HepG2 (cell line): ENCODE data around the gene HMGN4. TPM values are rescaled to one million over a fixed set of nuclear protein-coding genes. Genes with fewer than 3 reads are reported as not detected.
A peak's percentile ranks its signal among the peaks of the same experiment; 100 is the strongest.

Experiments used
- GPBP1L1 ChIP-seq: sonication (generic); formaldehyde crosslinking; IDR thresholded peaks from 2 replicates; pipeline ENCODE4 v1.5.0; 2020; ENCODE audit warnings: mild to moderate bottlenecking, missing genetic modification reagents
- HNRNPUL1 ChIP-seq: fragments of 200-400 bp; formaldehyde crosslinking; IDR thresholded peaks from 2 replicates; pipeline ENCODE4 v1.6.1; 2017; ENCODE audit warnings: low read depth, mild to moderate bottlenecking, low read length, moderate library complexity
- KDM2A ChIP-seq: sonication (generic); formaldehyde crosslinking; IDR thresholded peaks from 2 replicates; pipeline ENCODE4 v1.4.0; 2020; ENCODE audit warnings: low read depth, missing genetic modification reagents, borderline replicate concordance
- KIAA2018 ChIP-seq: sonication (generic); formaldehyde crosslinking; IDR thresholded peaks from 2 replicates; pipeline ENCODE4 v1.5.0; 2020; ENCODE audit warnings: mild to moderate bottlenecking, missing genetic modification reagents, borderline replicate concordance
- MXD4 ChIP-seq: IDR thresholded peaks from 2 replicates; pipeline ENCODE4 v1.6.1; 2016; ENCODE audit warnings: mild to moderate bottlenecking, missing biosample characterization, missing genetic modification reagents
- PAWR ChIP-seq: sonication (generic); formaldehyde crosslinking; IDR thresholded peaks from 2 replicates; pipeline ENCODE4 v1.4.0; 2020; ENCODE audit warnings: missing genetic modification reagents, mild to moderate bottlenecking, borderline replicate concordance
- SALL1 ChIP-seq: sonication (generic); formaldehyde crosslinking; IDR thresholded peaks from 2 replicates; pipeline ENCODE4 v1.8.0; 2022; ENCODE audit warnings: mild to moderate bottlenecking, missing genetic modification reagents
- SP5 ChIP-seq: IDR thresholded peaks from 2 replicates; pipeline ENCODE4 v1.6.1; 2016; ENCODE audit warnings: low read depth, borderline replicate concordance
- ZNF12 ChIP-seq: sonication (generic); formaldehyde crosslinking; IDR thresholded peaks from 2 replicates; pipeline ENCODE4 v1.5.0; 2020; ENCODE audit warnings: missing genetic modification reagents
- ZNF232 ChIP-seq: sonication (generic); formaldehyde crosslinking; IDR thresholded peaks from 2 replicates; pipeline ENCODE4 v1.4.0; 2020; ENCODE audit warnings: missing genetic modification reagents, borderline replicate concordance
- ZNF496 ChIP-seq: sonication (generic); formaldehyde crosslinking; IDR thresholded peaks from 2 replicates; pipeline ENCODE4 v1.8.1; 2023; ENCODE audit warnings: mild to moderate bottlenecking, moderate library complexity, missing genetic modification reagents; ENCODE audit not compliant: insufficient replicate concordance
- polyA plus RNA-seq, 8 experiments: library from polyadenylated mRNA; depleted of rRNA in 3 of 8; stranded (reverse) in 7 of 8; unstranded in 1 of 8; fragments of >200 nt; fragmentation: Illumina TruSeq in 4 of 8; extraction: Trizol in 4 of 8; gene quantifications; 2 replicates each; pipeline versions ENCODE4 v1.2.1 to v1.2.3, GENCODE V29; 2011 to 2016; ENCODE audit warnings: low read depth in 4 of 8, missing spikeins in 1 of 8, mixed read lengths in 1 of 8; ENCODE audit not compliant: insufficient read depth in 1 of 8
- total RNA-seq, 5 experiments: library from RNA; depleted of rRNA; stranded (reverse); fragments of >200 nt; fragmentation: Illumina TruSeq; extraction: Trizol; gene quantifications; 2 replicates each; pipeline ENCODE4 v1.2.3, GENCODE V29; 2016; ENCODE audit warnings: low read depth in 1 of 5
- TF ChIP-seq, protein P1 (sequence below): sonication (generic); formaldehyde crosslinking; IDR thresholded peaks from 2 replicates; pipeline ENCODE4 v1.4.0; 2020; ENCODE audit warnings: missing genetic modification reagents
- TF ChIP-seq, protein P2 (sequence below): sonication (generic); formaldehyde crosslinking; IDR thresholded peaks from 2 replicates; pipeline ENCODE4 v1.8.1; 2022; ENCODE audit warnings: low read depth, mild to moderate bottlenecking, missing genetic modification reagents

HMGN4 gene
- total and polyA plus RNA-seq, 2 of the 13 experiments (the other 11 are each of a cell fraction or from before 2014, with no cell fraction given) = 39.9 to 52.1 TPM

DNA sequence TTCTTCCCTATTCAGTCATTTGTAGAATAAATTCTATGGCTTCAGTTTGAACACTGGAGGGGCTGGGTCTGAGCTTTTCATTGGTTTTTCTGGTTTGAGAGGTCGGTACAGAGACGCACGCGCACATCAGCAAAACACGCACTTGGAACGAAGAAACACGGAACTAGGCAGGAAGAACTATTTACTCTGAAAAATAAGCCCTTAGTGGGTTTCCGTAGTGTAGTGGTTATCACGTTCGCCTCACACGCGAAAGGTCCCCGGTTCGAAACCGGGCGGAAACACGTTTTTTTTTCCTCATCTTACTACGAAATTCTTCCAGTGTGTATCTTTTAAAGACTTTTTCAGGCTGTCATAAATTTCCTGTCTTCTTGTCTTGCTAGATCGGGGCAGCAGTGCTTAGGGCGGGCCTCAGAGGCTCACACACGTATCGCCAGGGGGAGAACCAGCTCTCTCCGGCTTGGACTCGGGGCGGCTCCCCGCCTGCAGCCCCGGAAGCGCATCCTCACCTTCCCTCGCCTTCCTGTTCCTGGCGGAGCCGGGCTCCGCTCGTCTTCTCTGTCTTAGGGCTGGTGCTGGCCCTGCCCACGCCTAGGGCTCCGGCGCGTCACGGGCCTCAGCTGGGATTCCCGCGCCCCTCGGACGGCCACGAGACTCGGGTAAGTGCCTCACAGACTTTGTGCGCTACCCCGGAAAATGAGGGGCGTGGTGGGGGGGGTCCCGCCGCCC is at the start of gene HMGN4 (continued):
- TF ChIP-seq MXD4 (CRISPR knock-in tag) (no peak), KIAA2018 (peak; percentile 79; the same call in 1 of the 2 replicates), ZNF232 (CRISPR knock-in tag) (peak; percentile 43), KDM2A (CRISPR knock-in tag) (peak; percentile 88), GPBP1L1 (CRISPR knock-in tag) (no peak), SALL1 (CRISPR knock-in tag) (peak; percentile 67; the same call in 1 of the 2 replicates), ZNF496 (CRISPR knock-in tag) (no peak), PAWR (CRISPR knock-in tag) (no peak), ZNF12 (CRISPR knock-in tag) (0 out of 2 replicates have a peak, but pooled peaks have one; percentile 54), SP5 (CRISPR knock-in tag) (no peak), HNRNPUL1 (no peak)
- TF ChIP-seq, protein P1, sequence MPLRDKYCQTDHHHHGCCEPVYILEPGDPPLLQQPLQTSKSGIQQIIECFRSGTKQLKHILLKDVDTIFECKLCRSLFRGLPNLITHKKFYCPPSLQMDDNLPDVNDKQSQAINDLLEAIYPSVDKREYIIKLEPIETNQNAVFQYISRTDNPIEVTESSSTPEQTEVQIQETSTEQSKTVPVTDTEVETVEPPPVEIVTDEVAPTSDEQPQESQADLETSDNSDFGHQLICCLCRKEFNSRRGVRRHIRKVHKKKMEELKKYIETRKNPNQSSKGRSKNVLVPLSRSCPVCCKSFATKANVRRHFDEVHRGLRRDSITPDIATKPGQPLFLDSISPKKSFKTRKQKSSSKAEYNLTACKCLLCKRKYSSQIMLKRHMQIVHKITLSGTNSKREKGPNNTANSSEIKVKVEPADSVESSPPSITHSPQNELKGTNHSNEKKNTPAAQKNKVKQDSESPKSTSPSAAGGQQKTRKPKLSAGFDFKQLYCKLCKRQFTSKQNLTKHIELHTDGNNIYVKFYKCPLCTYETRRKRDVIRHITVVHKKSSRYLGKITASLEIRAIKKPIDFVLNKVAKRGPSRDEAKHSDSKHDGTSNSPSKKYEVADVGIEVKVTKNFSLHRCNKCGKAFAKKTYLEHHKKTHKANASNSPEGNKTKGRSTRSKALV = peak; percentile 25; the same call in 1 of the 2 replicates
- TF ChIP-seq, protein P2, sequence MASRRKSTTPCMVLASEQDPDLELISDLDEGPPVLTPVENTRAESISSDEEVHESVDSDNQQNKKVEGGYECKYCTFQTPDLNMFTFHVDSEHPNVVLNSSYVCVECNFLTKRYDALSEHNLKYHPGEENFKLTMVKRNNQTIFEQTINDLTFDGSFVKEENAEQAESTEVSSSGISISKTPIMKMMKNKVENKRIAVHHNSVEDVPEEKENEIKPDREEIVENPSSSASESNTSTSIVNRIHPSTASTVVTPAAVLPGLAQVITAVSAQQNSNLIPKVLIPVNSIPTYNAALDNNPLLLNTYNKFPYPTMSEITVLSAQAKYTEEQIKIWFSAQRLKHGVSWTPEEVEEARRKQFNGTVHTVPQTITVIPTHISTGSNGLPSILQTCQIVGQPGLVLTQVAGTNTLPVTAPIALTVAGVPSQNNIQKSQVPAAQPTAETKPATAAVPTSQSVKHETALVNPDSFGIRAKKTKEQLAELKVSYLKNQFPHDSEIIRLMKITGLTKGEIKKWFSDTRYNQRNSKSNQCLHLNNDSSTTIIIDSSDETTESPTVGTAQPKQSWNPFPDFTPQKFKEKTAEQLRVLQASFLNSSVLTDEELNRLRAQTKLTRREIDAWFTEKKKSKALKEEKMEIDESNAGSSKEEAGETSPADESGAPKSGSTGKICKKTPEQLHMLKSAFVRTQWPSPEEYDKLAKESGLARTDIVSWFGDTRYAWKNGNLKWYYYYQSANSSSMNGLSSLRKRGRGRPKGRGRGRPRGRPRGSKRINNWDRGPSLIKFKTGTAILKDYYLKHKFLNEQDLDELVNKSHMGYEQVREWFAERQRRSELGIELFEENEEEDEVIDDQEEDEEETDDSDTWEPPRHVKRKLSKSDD (CRISPR knock-in tag) = 0 out of 2 replicates have a peak, but pooled peaks have one; percentile 77
